ENCODE results near the gene DDX43. TPM values are rescaled to one million over a fixed set of nuclear protein-coding genes. Genes with fewer than 3 reads are reported as not detected.
A peak's percentile ranks its signal among the peaks of the same experiment; 100 is the strongest.
"Not testable (repeated sequence)": the region's sequence is repeated elsewhere in the genome, so short reads cannot be mapped to it uniquely, and the experiment has no call there.

The DDX43 gene
- total RNA-seq, 3 donors from 2014 or later (not counting 1 experiment from before 2014, with no cell fraction given): 1.2 to 2.6 TPM; not detected in 1

- Histone ChIP-seq H3K9me3 (ENCODE audit: control insufficient read depth, insufficient read depth, low read length) (no peaks in the 10 kb centered on the region), H3K27ac (ENCODE audit: low read length) (peak overlapping the region; percentile 68), H3K4me1 (ENCODE audit: control insufficient read depth, insufficient read depth, low read length) (peaks cover 30% of the 10 kb centered on the region), H3K36me3 (ENCODE audit: control insufficient read depth, insufficient read depth, low read length) (no peaks in the 10 kb centered on the region), H3K27me3 (ENCODE audit: control insufficient read depth, insufficient read depth, low read length) (no peaks in the 10 kb centered on the region), H3K4me3 (ENCODE audit: low read length) (peak overlapping the region; percentile 63)
- Mint-ChIP-seq H3K36me3 (no peaks in the 10 kb centered on the region), H3K27ac (peak overlapping the region; percentile 11 to 83), H3K27me3 (ENCODE audit: low read depth in 2 of 2) (no peaks in the 10 kb centered on the region), H3K9me3 (no peaks in the 10 kb centered on the region), H3K4me1 (peaks cover 21 to 27% of the 10 kb centered on the region in 2 donors), H3K4me3 (peak overlapping the region; percentile 91)
- ATAC-seq (peak; percentile 51 to 64 (median 62)), DNase-seq (peak; percentile 41 to 69)
- TF ChIP-seq CTCF (IDR thresholded peaks at IDR 0.05): no peak
- intact Hi-C loops (cut with micrococcal nuclease): loop anchor here (2.0 kb wide), 2 partner anchors 29 to 63 kb away; no protein-coding TSS in a partner anchor
- WGBS (ENCODE audit: insufficient coverage): under 1% methylated on average over 79 of the region's 79 CpGs
Measured at GRCh38 chr6:73451223-73452106, 56.8 kb downstream of the DDX43 start.

GRCh38 chr6:73452107-73452461 lies 57.5 kb downstream of the DDX43 start, which contains the start of gene CGAS:
CGAS (minus strand) TSS chr6:73452297; CDS start chr6:73452181, 116 bp downstream.
- no peaks in the 10 kb centered on the region for H3K27me3 ChIP-seq (ENCODE audit: control insufficient read depth, insufficient read depth, low read length)
- TF ChIP-seq CTCF (IDR thresholded peaks at IDR 0.05): no peak
- intact Hi-C loops (cut with micrococcal nuclease): loop anchor here (2.0 kb wide), 1 partner anchor 63 kb away; no protein-coding TSS in a partner anchor
- H3K36me3 ChIP-seq (ENCODE audit: control insufficient read depth, insufficient read depth, low read length): no peaks in the 10 kb centered on the region
- H3K36me3 Mint-ChIP-seq: no peaks in the 10 kb centered on the region
- H3K27me3 Mint-ChIP-seq (ENCODE audit: low read depth in 2 of 2): no peaks in the 10 kb centered on the region
- ATAC-seq (peak; percentile 87 to 91 (median 90)), DNase-seq (peak; percentile 64 to 90)
- peaks cover 30% of the 10 kb centered on the region for H3K4me1 ChIP-seq (ENCODE audit: control insufficient read depth, insufficient read depth, low read length)
- H3K27ac ChIP-seq (ENCODE audit: low read length): peak within 1 kb of the TSS; percentile 68
- H3K9me3 ChIP-seq (ENCODE audit: control insufficient read depth, insufficient read depth, low read length): no peaks in the 10 kb centered on the region
- no peaks in the 10 kb centered on the region for H3K9me3 Mint-ChIP-seq
- H3K4me3 ChIP-seq (ENCODE audit: low read length): peak within 1 kb of the TSS; percentile 63
- under 1% methylated on average over 23 of the region's 23 CpGs for WGBS (ENCODE audit: insufficient coverage)
- H3K27ac Mint-ChIP-seq: peak within 1 kb of the TSS; percentile 11 to 83
- H3K4me1 Mint-ChIP-seq: peaks cover 21 to 27% of the 10 kb centered on the region in 2 donors
- peak within 1 kb of the TSS; percentile 91 for H3K4me3 Mint-ChIP-seq

GRCh38 chr6:73455865-73456629 lies 61.4 kb downstream of the DDX43 start:
- H3K36me3 Mint-ChIP-seq: no peaks in the 10 kb centered on the region
- no peak overlapping the region for H3K4me3 Mint-ChIP-seq
- WGBS (ENCODE audit: insufficient coverage): 100% methylated on average over 1 of the region's 3 CpGs
- H3K9me3 ChIP-seq (ENCODE audit: control insufficient read depth, insufficient read depth, low read length): no peaks in the 10 kb centered on the region
- no peak overlapping the region for H3K27ac ChIP-seq (ENCODE audit: low read length)
- no peaks in the 10 kb centered on the region for H3K36me3 ChIP-seq (ENCODE audit: control insufficient read depth, insufficient read depth, low read length)
- peak overlapping the region in 1 of 2 donors; percentile 2 for H3K27ac Mint-ChIP-seq
- ATAC-seq: no peak
- H3K27me3 ChIP-seq (ENCODE audit: control insufficient read depth, insufficient read depth, low read length): no peaks in the 10 kb centered on the region
- H3K9me3 Mint-ChIP-seq: no peaks in the 10 kb centered on the region
- peaks cover 22% of the 10 kb centered on the region for H3K4me1 ChIP-seq (ENCODE audit: control insufficient read depth, insufficient read depth, low read length)
- no peak overlapping the region for H3K4me3 ChIP-seq (ENCODE audit: low read length)
- no peak for DNase-seq
- no peak for TF ChIP-seq CTCF (IDR thresholded peaks at IDR 0.05)
- no peaks in the 10 kb centered on the region for H3K27me3 Mint-ChIP-seq (ENCODE audit: low read depth in 2 of 2)
- H3K4me1 Mint-ChIP-seq: peaks cover 4 to 10% of the 10 kb centered on the region in 2 donors
- intact Hi-C loops (cut with micrococcal nuclease): no loop called here

GRCh38 chr6:73459474-73459873 lies 64.8 kb downstream of the DDX43 start:
- ATAC-seq; H3K36me3 ChIP-seq (ENCODE audit: control insufficient read depth, insufficient read depth, low read length); H3K9me3 Mint-ChIP-seq; H3K9me3 ChIP-seq (ENCODE audit: control insufficient read depth, insufficient read depth, low read length); intact Hi-C loops (cut with micrococcal nuclease); H3K4me3 ChIP-seq (ENCODE audit: low read length); H3K27ac ChIP-seq (ENCODE audit: low read length); DNase-seq; H3K36me3 Mint-ChIP-seq; H3K27me3 ChIP-seq (ENCODE audit: control insufficient read depth, insufficient read depth, low read length); H3K27me3 Mint-ChIP-seq (ENCODE audit: low read depth in 2 of 2): not testable (repeated sequence)
- peak overlapping the region in 1 of 2 donors; percentile 98 for H3K27ac Mint-ChIP-seq
- H3K4me1 Mint-ChIP-seq: peaks cover 18% of the 10 kb centered on the region in 2 donors
- WGBS (ENCODE audit: insufficient coverage): 78% methylated on average over 7 of the region's 7 CpGs
- H3K4me1 ChIP-seq (ENCODE audit: control insufficient read depth, insufficient read depth, low read length): peaks cover 21% of the 10 kb centered on the region
- peak overlapping the region; percentile 42 for H3K4me3 Mint-ChIP-seq

Measured in natural killer cell (primary cell).